GM18526 (cell line): ENCODE measurements around the gene TBX18.

Source experiments
- POLR2A ChIP-seq: IDR thresholded peaks from 3 replicates; pipeline ENCODE4 v1.6.1; 2011; ENCODE audit not compliant: insufficient read length; ENCODE audit errors: extremely low read depth

The TBX18 gene

GRCh38 chr6:84766799-84767525, 2.6 kb upstream of the TBX18 start:
- no peak for TF ChIP-seq POLR2A

- no peak for TF ChIP-seq POLR2A
These were observed 1.9 kb upstream of the TBX18 start for GRCh38 chr6:84766118-84766798.

- no peak for TF ChIP-seq POLR2A
These were observed 489 bp downstream of the TBX18 start for GRCh38 chr6:84763886-84764331.

- no peak for TF ChIP-seq POLR2A
These were observed 1.2 kb downstream of the TBX18 start for GRCh38 chr6:84763003-84763885.

- TF ChIP-seq POLR2A: no peak
These were observed 2.0 kb downstream of the TBX18 start for GRCh38 chr6:84762220-84763002.

- no peak for TF ChIP-seq POLR2A
These were observed 5.9 kb downstream of the TBX18 start for GRCh38 chr6:84758486-84758885.

- TF ChIP-seq POLR2A: no peak
These were observed 7.5 kb downstream of the TBX18 start for GRCh38 chr6:84756877-84757276.

- TF ChIP-seq POLR2A: no peak
These were observed 7.9 kb downstream of the TBX18 start for GRCh38 chr6:84756466-84756865.

- no peak for TF ChIP-seq POLR2A
These were observed 11.2 kb downstream of the TBX18 start for GRCh38 chr6:84753173-84753572.

- no peak for TF ChIP-seq POLR2A
These were observed 12.1 kb downstream of the TBX18 start for GRCh38 chr6:84752118-84752850.

GRCh38 chr6:84749181-84749580, 15.2 kb downstream of the TBX18 start:
- no peak for TF ChIP-seq POLR2A

GRCh38 chr6:84748376-84748775, 16.0 kb downstream of the TBX18 start:
- no peak for TF ChIP-seq POLR2A

GRCh38 chr6:84743616-84744015, 20.8 kb downstream of the TBX18 start:
- TF ChIP-seq POLR2A: no peak

GRCh38 chr6:84740385-84740784, 24.0 kb downstream of the TBX18 start:
- no peak for TF ChIP-seq POLR2A
